Stomach (tissue), 9 donors: ENCODE data around the gene POC1A. TPM values are rescaled to one million over a fixed set of nuclear protein-coding genes. Genes with fewer than 3 reads are reported as not detected.
A peak's percentile ranks its signal among the peaks of the same experiment; 100 is the strongest.

Experiments
- DNase-seq, 2 donors: peaks; one replicate each; pipeline versions ENCODE4 v3.0.0 to v3.0.0-alpha.2; 2013 to 2019
- H3K27ac ChIP-seq, 5 donors: fragments of 200-600 bp in 4 of 5; sonication (generic) in 4 of 5; one replicate each; pipeline ENCODE4 v1.5.1; 2013 to 2019; ENCODE audit warnings: mild to moderate bottlenecking in 1 of 5, moderate library complexity in 1 of 5
- H3K27me3 ChIP-seq, 3 donors: fragments of 200-600 bp; sonication (generic); one replicate each; pipeline ENCODE4 v1.5.1; 2017 to 2019; ENCODE audit warnings: mixed run types in 1 of 3
- H3K36me3 ChIP-seq, 4 donors: fragments of 200-600 bp; sonication (generic); 1 replicate in 3 of 4; 2 replicates in 1 of 4; pipeline ENCODE4 v1.5.1; 2016 to 2019
- H3K4me1 ChIP-seq, 4 donors: fragments of 200-600 bp; sonication (generic); one replicate each; pipeline ENCODE4 v1.5.1; 2016 to 2019
- H3K4me3 ChIP-seq, 4 donors: fragments of 200-600 bp; sonication (generic) in 3 of 4; one replicate each; pipeline ENCODE4 v1.5.1; 2016 to 2019; ENCODE audit warnings: mild to moderate bottlenecking in 1 of 4
- H3K9me3 ChIP-seq, 4 donors: fragments of 200-600 bp; sonication (generic); one replicate each; pipeline ENCODE4 v1.5.1; 2016 to 2019
- EP300 ChIP-seq: sonication (generic); formaldehyde crosslinking; IDR thresholded peaks from one replicate; pipeline ENCODE4 v1.6.1; 2017; ENCODE audit warnings: antibody characterized with exemption
- POLR2A ChIP-seq, 4 donors: fragments of 450-650 bp; IDR thresholded peaks; one replicate each; pipeline ENCODE4 v1.6.1; 2016; ENCODE audit warnings: antibody characterized with exemption in 4 of 4, control low read depth in 2 of 4, mild to moderate bottlenecking in 1 of 4, moderate library complexity in 1 of 4
- POLR2AphosphoS5 ChIP-seq, 3 donors: sonication (generic); formaldehyde crosslinking; IDR thresholded peaks; one replicate each; pipeline ENCODE4 v1.6.1; 2016; ENCODE audit warnings: antibody characterized with exemption in 3 of 3
- WGBS, 5 donors: extraction: QIAGEN DNeasy Blood & Tissue Kit in 3 of 5; methylation state at CpG; one replicate each; pipeline versions ENCODE4 v1.1.5 to v1.1.7; 2013 to 2018; 5-methylcytosine and 5-hydroxymethylcytosine counted together
- intact Hi-C: fragments of 100-400 bp; cut with DNase I; formaldehyde crosslinking; loops from one replicate; pipeline ENCODE4 v1.15.1; 2023; ENCODE audit warnings: low total_unique reads
- polyA plus RNA-seq, 3 donors: library from polyadenylated mRNA; stranded (reverse); fragments of 200-250 nt; gene quantifications; one replicate each; pipeline ENCODE4 v1.2.3, GENCODE V29; 2013
- total RNA-seq, 5 donors: library from RNA; depleted of rRNA; stranded (reverse); fragments of >200 nt; gene quantifications; one replicate each; pipeline versions ENCODE4 v1.1.0 to v1.2.3, GENCODE V29; 2014 to 2016
- TF ChIP-seq, protein P1 (sequence below), 7 experiments: fragments of 450-650 bp in 4 of 7; fragments of 200-600 bp in 3 of 7; sonication (generic) in 3 of 7; IDR thresholded peaks; one replicate each; pipeline ENCODE4 v1.5.1; 2016 to 2019; ENCODE audit warnings: antibody characterized with exemption in 7 of 7, control low read depth in 2 of 7, mild to moderate bottlenecking in 1 of 7
- donor health status: healthy with polysubstance abuse.
- donor health status: Bipolar disorder and iron deficiency.
- donor health status: healthy.

POC1A gene
- total and polyA plus RNA-seq, 8 donors = 1.8 to 23.2 (median 3.5) TPM; not detected in 1

DNA sequence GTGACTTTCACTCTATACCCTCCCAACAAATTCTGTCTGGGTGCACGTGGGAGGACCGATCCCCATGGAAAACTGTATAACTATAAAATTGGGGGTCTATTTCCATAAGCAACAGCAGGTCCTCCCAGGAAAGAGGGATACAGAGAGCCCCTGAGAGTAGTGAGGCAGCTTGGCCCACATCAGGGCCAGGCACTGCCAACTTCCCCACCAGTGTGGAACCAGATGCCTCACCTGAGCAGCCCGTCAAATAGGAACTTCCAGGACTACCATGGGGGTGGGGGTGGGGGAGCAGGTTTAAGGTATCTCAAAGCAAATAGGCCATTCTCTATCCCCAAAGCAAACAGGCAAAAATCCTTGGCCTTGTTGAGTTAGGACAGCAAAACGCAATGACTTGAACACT is 64.5 kb downstream of the POC1A start:
- intact Hi-C loops = no loop called here
- Histone ChIP-seq H3K27ac (no peak overlapping the region), H3K36me3 (no peaks in the 10 kb centered on the region), H3K4me3 (no peak overlapping the region), H3K9me3 (no peaks in the 10 kb centered on the region), H3K4me1 (peaks cover 0 to 34% (median 5%) of the 10 kb centered on the region in 4 donors), H3K27me3 (no peaks in the 10 kb centered on the region)
- WGBS, 5 donors = 87 to 98% (median 88%) methylated on average over 4 of the region's 4 CpGs
- no peak for DNase-seq
- TF ChIP-seq POLR2A (IDR thresholded peaks at IDR 0.05) = no peak
- TF ChIP-seq, protein P1, sequence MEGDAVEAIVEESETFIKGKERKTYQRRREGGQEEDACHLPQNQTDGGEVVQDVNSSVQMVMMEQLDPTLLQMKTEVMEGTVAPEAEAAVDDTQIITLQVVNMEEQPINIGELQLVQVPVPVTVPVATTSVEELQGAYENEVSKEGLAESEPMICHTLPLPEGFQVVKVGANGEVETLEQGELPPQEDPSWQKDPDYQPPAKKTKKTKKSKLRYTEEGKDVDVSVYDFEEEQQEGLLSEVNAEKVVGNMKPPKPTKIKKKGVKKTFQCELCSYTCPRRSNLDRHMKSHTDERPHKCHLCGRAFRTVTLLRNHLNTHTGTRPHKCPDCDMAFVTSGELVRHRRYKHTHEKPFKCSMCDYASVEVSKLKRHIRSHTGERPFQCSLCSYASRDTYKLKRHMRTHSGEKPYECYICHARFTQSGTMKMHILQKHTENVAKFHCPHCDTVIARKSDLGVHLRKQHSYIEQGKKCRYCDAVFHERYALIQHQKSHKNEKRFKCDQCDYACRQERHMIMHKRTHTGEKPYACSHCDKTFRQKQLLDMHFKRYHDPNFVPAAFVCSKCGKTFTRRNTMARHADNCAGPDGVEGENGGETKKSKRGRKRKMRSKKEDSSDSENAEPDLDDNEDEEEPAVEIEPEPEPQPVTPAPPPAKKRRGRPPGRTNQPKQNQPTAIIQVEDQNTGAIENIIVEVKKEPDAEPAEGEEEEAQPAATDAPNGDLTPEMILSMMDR (IDR thresholded peaks at IDR 0.05) = no peak
- no peak for TF ChIP-seq EP300
- no peak for TF ChIP-seq POLR2AphosphoS5 (IDR thresholded peaks at IDR 0.05)

DNA sequence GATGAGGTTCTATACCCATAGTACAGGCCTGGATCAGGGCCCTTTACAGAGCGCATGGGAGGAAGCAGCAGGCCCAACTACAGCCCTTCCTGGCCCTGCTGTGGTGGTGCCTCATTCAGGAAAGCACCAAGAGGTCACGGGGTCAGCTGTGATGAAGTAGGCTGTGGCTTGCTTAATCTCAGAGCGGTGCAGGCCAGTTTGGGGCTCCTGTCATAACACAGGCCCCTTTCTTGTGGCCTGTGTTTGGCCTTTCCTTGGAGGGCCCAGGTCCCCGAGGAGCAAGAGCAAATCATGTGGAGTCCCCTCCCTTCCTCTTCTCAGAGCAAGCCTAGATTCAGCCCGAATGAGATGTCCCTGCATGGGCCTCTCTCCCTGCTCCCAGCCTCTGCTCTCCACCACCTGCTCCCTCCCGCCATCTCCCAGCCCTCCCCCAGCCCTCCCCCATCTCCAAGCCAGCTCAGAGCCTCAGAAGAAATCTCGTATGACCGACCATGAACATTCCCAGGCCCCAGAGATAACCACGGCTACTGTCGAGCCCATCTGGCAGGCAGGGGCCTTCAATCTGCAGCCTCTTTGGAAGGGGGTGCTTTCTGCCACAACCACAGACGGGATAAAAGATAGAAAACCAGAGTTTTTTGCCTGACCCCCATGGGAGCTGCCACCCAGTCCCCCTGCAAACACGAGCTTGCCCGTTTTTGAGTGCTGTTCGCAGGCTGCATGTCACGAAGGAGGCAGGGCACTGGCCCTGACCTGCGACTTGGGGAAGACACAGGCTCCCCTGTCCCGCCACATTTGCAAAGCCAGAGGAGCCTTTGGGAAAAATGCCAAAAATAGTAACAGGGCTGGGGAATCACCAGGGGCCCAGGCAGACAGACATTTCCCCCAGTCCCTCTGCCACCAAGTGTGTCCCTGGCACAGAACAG is 65.5 kb downstream of the POC1A start:
- peak overlapping the region in 1 of 5 donors; percentile 4 for H3K27ac ChIP-seq
- 81 to 91% (median 86%) methylated on average over 17 of the region's 17 CpGs for WGBS, 5 donors
- H3K4me1 ChIP-seq = peaks cover 0 to 34% (median 5%) of the 10 kb centered on the region in 4 donors
- TF ChIP-seq EP300 (no peak), POLR2AphosphoS5 (IDR thresholded peaks at IDR 0.05) (no peak), POLR2A (IDR thresholded peaks at IDR 0.05) (no peak)
- TF ChIP-seq, protein P1 (IDR thresholded peaks at IDR 0.05) = no peak
- intact Hi-C loops = no loop called here
- peak in 1 of 2 donors; percentile 68 for DNase-seq
- no peaks in the 10 kb centered on the region for H3K27me3 ChIP-seq
- no peaks in the 10 kb centered on the region for H3K9me3 ChIP-seq
- H3K4me3 ChIP-seq = no peak overlapping the region
- H3K36me3 ChIP-seq = no peaks in the 10 kb centered on the region

DNA sequence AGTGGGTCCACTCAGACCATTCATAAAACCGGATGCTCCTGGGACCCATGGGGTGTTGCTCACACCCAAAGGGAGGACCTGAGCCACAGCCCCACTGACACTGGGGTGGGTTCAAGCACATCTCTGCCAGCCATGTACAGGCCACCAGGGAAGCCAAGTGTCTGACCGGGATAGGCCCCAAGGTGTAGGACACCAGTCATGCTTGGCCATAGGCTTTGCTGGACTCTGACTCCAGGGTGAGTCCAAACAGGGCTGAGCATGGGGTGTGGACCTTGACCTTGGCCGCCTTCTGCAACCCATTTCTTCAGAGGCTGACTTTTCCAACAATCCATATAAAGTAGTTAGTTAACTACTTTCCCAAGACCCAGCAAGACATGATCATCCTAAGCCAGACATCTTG is 66.5 kb downstream of the POC1A start:
- no peak overlapping the region for H3K27ac ChIP-seq
- WGBS, 5 donors = 89 to 100% (median 97%) methylated on average over 3 of the region's 3 CpGs
- H3K9me3 ChIP-seq = no peaks in the 10 kb centered on the region
- intact Hi-C loops = no loop called here
- H3K4me1 ChIP-seq = peaks cover 0 to 34% (median 5%) of the 10 kb centered on the region in 4 donors
- H3K36me3 ChIP-seq = no peaks in the 10 kb centered on the region
- DNase-seq = no peak
- TF ChIP-seq, protein P1 (IDR thresholded peaks at IDR 0.05) = no peak
- TF ChIP-seq EP300 (no peak), POLR2AphosphoS5 (IDR thresholded peaks at IDR 0.05) (no peak), POLR2A (IDR thresholded peaks at IDR 0.05) (no peak)
- no peaks in the 10 kb centered on the region for H3K27me3 ChIP-seq
- no peak overlapping the region for H3K4me3 ChIP-seq

DNA sequence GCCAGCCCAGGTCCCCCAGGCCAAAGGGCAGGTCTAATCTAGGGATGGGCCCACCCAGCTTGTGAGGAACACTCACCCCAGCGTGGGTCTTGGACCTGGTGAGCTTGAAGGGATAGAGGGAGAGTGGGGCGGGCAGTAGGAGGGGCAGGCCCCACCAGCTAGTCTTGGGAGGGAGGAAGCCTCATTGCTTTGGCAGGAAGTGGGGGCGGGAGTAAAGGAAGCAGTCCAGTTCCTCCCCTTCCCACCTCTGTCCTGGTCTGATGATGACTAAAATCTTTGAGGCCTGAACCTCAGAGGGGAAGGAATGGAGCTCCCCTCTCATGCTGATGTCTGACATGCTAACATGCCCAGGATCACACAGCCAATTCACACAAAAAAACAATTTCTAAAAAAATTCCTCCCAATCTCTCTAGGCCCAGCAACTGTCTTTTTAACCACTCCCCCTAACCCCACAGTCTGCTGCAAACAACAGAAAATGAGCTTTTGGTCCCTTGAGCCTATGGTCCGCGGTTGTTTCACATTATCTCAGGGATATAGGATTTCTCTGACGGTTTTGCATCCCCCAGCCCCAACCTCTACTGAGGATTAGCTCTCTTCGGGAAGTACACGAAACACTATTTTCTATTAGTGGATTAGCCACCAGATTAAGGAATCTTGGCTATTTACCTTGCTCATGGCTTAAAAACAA is 67.1 kb downstream of the POC1A start:
- 84 to 89% (median 88%) methylated on average over 8 of the region's 8 CpGs for WGBS, 5 donors

More for the DNA sequence above, 67.1 kb downstream of the POC1A start:
- Histone ChIP-seq H3K4me1 (peaks cover 0 to 34% (median 5%) of the 10 kb centered on the region in 4 donors), H3K27ac (no peak overlapping the region), H3K27me3 (no peaks in the 10 kb centered on the region), H3K36me3 (no peaks in the 10 kb centered on the region), H3K9me3 (no peaks in the 10 kb centered on the region), H3K4me3 (no peak overlapping the region)
- intact Hi-C loops = no loop called here
- DNase-seq = peak in 1 of 2 donors; percentile 50
- TF ChIP-seq, protein P1 (IDR thresholded peaks at IDR 0.05) = no peak
- TF ChIP-seq POLR2AphosphoS5 (IDR thresholded peaks at IDR 0.05) = no peak
- TF ChIP-seq POLR2A (IDR thresholded peaks at IDR 0.05) = no peak
- no peak for TF ChIP-seq EP300
